Activated T-helper 1 cell treated with anti-CD3 and anti-CD28 coated beads, Interleukin-12 subunit alpha, Interleukin-12 subunit beta, Interleukin-2, Interleukin-4 antibody, amounts not matched to agents 30 ng/mL and 10 ng/mL and 1 ng/mL, durations not matched to agents 14 hours and 24 hours and 36 hours (primary cell): ENCODE results near the gene ADCY5. TPM values are rescaled to one million over a fixed set of nuclear protein-coding genes. Genes with fewer than 3 reads are reported as not detected.

Experiments
- DNase-seq: peaks from one replicate; pipeline ENCODE4 v3.0.0; 2021; ENCODE audit warnings: low spot score
- H3K27ac Mint-ChIP-seq: one replicate; pipeline ENCODE4 v1.8.0; 2021; ENCODE audit warnings: mild to moderate bottlenecking, mixed read lengths
- H3K27me3 Mint-ChIP-seq: one replicate; pipeline ENCODE4 v1.8.0; 2022; ENCODE audit warnings: mild to moderate bottlenecking, moderate library complexity, mixed read lengths; ENCODE audit not compliant: insufficient read depth
- H3K36me3 Mint-ChIP-seq: one replicate; pipeline ENCODE4 v1.8.0; 2021; ENCODE audit warnings: low read depth, mixed read lengths
- H3K4me1 Mint-ChIP-seq: one replicate; pipeline ENCODE4 v1.8.0; 2021; ENCODE audit warnings: low read depth, mixed read lengths
- H3K4me3 Mint-ChIP-seq: one replicate; pipeline ENCODE4 v1.8.0; 2021; ENCODE audit warnings: mild to moderate bottlenecking, moderate library complexity, mixed read lengths
- H3K9me3 Mint-ChIP-seq: one replicate; pipeline ENCODE4 v1.8.0; 2021; ENCODE audit warnings: mixed read lengths
- intact Hi-C: fragments of 100-400 bp; cut with micrococcal nuclease; formaldehyde crosslinking; loops from one replicate; pipeline ENCODE4 v1.15.1; 2024
- total RNA-seq: library from RNA; stranded (reverse); gene quantifications from 2 replicates; pipeline ENCODE4 v1.2.3, GENCODE V29; 2022

Gene ADCY5
- total RNA-seq, 1 donor from 2014 or later = not detected

- intact Hi-C loops = no loop called here
- no peak overlapping the region for H3K27ac Mint-ChIP-seq
Measured at GRCh38 chr3:123320221-123320620, 128.7 kb downstream of the ADCY5 start.

DNA sequence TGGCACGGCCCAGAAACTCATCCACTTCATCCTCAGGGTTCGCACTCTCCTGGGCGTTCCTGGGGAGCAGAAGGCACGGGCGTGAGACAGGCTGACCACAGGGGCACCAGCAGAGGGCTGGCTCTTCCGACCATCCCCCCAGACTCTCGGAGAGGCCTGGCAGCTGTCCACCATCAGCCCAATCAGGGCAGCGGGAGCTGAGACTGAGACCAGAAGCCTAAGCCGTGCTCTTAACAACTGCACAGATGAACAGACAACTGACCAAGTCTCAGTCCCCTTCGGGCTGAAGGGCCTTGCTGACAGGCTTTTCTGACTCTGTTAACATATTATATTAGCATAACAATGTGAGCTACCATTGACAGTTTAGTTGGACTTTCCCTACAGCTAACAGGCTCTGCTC lies 129.1 kb downstream of the ADCY5 start:
- Mint-ChIP-seq H3K4me3 (no peak overlapping the region), H3K36me3 (no peaks in the 10 kb centered on the region), H3K4me1 (no peaks in the 10 kb centered on the region), H3K9me3 (no peaks in the 10 kb centered on the region), H3K27ac (no peak overlapping the region), H3K27me3 (peaks cover 14% of the 10 kb centered on the region)
- no peak for DNase-seq
- intact Hi-C loops = no loop called here

More at GRCh38 chr3:123320221-123320620, 128.7 kb downstream of the ADCY5 start:
- H3K9me3 Mint-ChIP-seq = no peaks in the 10 kb centered on the region
- no peaks in the 10 kb centered on the region for H3K4me1 Mint-ChIP-seq
- no peak for DNase-seq
- H3K4me3 Mint-ChIP-seq = no peak overlapping the region
- no peaks in the 10 kb centered on the region for H3K36me3 Mint-ChIP-seq
- peaks cover 11% of the 10 kb centered on the region for H3K27me3 Mint-ChIP-seq

DNA sequence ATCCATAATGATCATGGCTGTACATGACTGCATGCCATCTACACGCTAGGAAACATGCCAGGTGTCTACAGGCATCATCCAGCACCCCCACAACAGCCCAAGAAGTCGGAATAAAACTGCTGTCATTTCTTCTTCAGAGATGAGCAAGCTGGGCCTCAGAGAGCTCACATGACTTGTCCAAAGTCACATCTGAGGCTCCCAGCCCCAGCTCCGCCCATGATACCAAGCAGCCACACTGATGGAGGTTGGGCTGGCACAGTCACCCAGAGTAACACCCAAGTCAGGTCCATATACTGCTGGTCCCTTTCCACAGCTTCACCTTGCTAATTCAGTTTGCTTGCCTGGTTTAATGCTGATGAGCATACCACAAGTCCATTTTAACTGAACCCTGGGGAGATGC lies 130.5 kb downstream of the ADCY5 start:
- Mint-ChIP-seq H3K27me3 (peaks cover 14% of the 10 kb centered on the region), H3K4me3 (no peak overlapping the region), H3K36me3 (no peaks in the 10 kb centered on the region), H3K4me1 (no peaks in the 10 kb centered on the region), H3K27ac (no peak overlapping the region), H3K9me3 (no peaks in the 10 kb centered on the region)
- intact Hi-C loops = no loop called here
- no peak for DNase-seq

GRCh38 chr3:123317716-123318115 lies 131.2 kb downstream of the ADCY5 start:
- no peak for DNase-seq
- intact Hi-C loops = no loop called here
- H3K4me3 Mint-ChIP-seq = no peak overlapping the region
- H3K4me1 Mint-ChIP-seq = no peaks in the 10 kb centered on the region
- H3K27me3 Mint-ChIP-seq = peaks cover 14% of the 10 kb centered on the region
- no peak overlapping the region for H3K27ac Mint-ChIP-seq
- no peaks in the 10 kb centered on the region for H3K36me3 Mint-ChIP-seq
- H3K9me3 Mint-ChIP-seq = no peaks in the 10 kb centered on the region

GRCh38 chr3:123315271-123315595 lies 133.7 kb downstream of the ADCY5 start:
- no peaks in the 10 kb centered on the region for H3K36me3 Mint-ChIP-seq
- DNase-seq = no peak
- no peaks in the 10 kb centered on the region for H3K9me3 Mint-ChIP-seq
- no peak overlapping the region for H3K27ac Mint-ChIP-seq
- H3K27me3 Mint-ChIP-seq = peaks cover 16% of the 10 kb centered on the region
- intact Hi-C loops = no loop called here
- no peak overlapping the region for H3K4me3 Mint-ChIP-seq
- no peaks in the 10 kb centered on the region for H3K4me1 Mint-ChIP-seq

- no peak overlapping the region for H3K27ac Mint-ChIP-seq
- H3K4me1 Mint-ChIP-seq = no peaks in the 10 kb centered on the region
- peaks cover 16% of the 10 kb centered on the region for H3K27me3 Mint-ChIP-seq
- H3K36me3 Mint-ChIP-seq = no peaks in the 10 kb centered on the region
- H3K9me3 Mint-ChIP-seq = no peaks in the 10 kb centered on the region
- DNase-seq = no peak
- H3K4me3 Mint-ChIP-seq = no peak overlapping the region
- intact Hi-C loops = no loop called here
Measured at GRCh38 chr3:123314359-123315270, 134.3 kb downstream of the ADCY5 start.

DNA sequence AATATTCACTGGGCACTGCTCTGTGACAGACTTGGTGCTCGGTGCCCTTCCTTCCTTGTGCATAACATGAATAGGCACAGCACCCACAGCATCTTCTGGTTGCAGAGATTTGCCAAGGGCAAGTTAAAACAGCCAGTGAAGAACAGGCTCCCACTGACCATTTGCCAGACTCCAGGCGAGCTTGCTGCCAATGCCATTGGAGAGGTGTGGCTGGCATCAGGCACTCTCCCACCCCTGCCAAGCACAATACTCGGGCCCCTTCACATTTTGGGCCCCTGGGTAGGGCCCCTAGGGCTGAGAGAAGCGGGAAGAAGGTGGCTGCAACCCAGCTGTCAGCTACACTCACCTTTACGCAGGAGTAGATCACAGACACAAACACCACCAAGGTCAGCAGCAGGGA lies 135.0 kb downstream of the ADCY5 start:
- Mint-ChIP-seq H3K27ac (no peak overlapping the region), H3K36me3 (no peaks in the 10 kb centered on the region), H3K4me3 (no peak overlapping the region), H3K4me1 (no peaks in the 10 kb centered on the region), H3K9me3 (no peaks in the 10 kb centered on the region), H3K27me3 (peaks cover 16% of the 10 kb centered on the region)
- no peak for DNase-seq
- intact Hi-C loops = no loop called here

DNA sequence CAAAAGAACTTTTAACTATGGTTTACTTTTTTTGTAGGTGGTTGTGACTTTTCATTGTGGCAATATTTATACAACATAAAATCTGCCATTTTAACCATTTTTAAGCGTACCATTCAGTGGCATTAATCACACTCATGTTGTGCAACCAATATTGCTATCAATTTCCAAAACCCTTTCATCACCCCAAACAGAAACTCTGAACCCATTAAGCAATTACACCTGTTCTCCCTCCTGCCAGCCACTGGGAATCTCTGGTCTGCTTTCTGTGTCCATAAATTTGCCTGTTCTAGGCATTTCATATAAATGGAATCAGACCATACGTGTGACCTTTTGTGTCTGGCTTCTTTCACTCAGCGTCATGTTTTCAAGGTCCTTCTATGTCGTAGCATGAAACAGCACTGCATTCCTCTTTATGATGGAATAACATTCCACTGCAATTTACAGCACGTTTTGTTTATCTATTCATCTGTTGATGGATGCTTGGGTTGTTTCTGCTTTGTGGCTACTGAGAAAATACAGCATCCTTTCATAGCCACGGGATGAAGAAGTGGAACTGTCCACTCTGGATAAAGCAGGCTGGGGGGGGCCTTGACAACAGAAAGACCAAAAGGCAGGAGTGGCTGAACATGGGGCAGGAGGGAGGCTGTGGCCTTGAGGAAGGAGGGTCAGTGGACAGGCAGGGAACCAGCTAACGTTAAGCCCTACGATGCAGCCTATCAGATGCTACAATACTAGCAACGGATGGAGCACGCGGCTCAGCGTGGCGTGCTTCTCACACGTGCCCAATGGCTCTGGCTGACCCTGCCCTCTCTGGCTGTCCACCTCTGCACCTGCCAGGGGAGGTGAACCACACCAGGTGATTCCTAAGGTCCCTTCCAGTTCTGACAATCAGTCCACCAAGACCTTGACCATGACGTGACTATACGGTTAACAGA lies 136.3 kb downstream of the ADCY5 start:
- no peaks in the 10 kb centered on the region for H3K9me3 Mint-ChIP-seq
- H3K27ac Mint-ChIP-seq = no peak overlapping the region
- no peaks in the 10 kb centered on the region for H3K36me3 Mint-ChIP-seq
- no peak overlapping the region for H3K4me3 Mint-ChIP-seq
- H3K4me1 Mint-ChIP-seq = no peaks in the 10 kb centered on the region
- intact Hi-C loops = no loop called here
- no peak for DNase-seq
- peaks cover 14% of the 10 kb centered on the region for H3K27me3 Mint-ChIP-seq

GRCh38 chr3:123311201-123311600 lies 137.7 kb downstream of the ADCY5 start:
- H3K36me3 Mint-ChIP-seq = no peaks in the 10 kb centered on the region
- intact Hi-C loops = no loop called here
- no peak overlapping the region for H3K4me3 Mint-ChIP-seq
- DNase-seq = no peak
- H3K27ac Mint-ChIP-seq = no peak overlapping the region
- no peaks in the 10 kb centered on the region for H3K9me3 Mint-ChIP-seq
- peaks cover 14% of the 10 kb centered on the region for H3K27me3 Mint-ChIP-seq
- H3K4me1 Mint-ChIP-seq = no peaks in the 10 kb centered on the region

- Mint-ChIP-seq H3K9me3 (no peaks in the 10 kb centered on the region), H3K27ac (no peak overlapping the region), H3K36me3 (no peaks in the 10 kb centered on the region), H3K4me1 (no peaks in the 10 kb centered on the region), H3K4me3 (no peak overlapping the region), H3K27me3 (peaks cover 10% of the 10 kb centered on the region)
- intact Hi-C loops = no loop called here
- DNase-seq = no peak
Measured at GRCh38 chr3:123310741-123311140, 138.1 kb downstream of the ADCY5 start.

- Mint-ChIP-seq H3K4me1 (no peaks in the 10 kb centered on the region), H3K27me3 (peaks cover 8% of the 10 kb centered on the region), H3K4me3 (no peak overlapping the region), H3K9me3 (no peaks in the 10 kb centered on the region), H3K36me3 (no peaks in the 10 kb centered on the region), H3K27ac (no peak overlapping the region)
- DNase-seq = no peak
- intact Hi-C loops = no loop called here
Measured at GRCh38 chr3:123310186-123310585, 138.7 kb downstream of the ADCY5 start.

- Mint-ChIP-seq H3K27ac (no peak overlapping the region), H3K9me3 (no peaks in the 10 kb centered on the region), H3K27me3 (peaks cover 5% of the 10 kb centered on the region), H3K4me1 (no peaks in the 10 kb centered on the region), H3K4me3 (no peak overlapping the region), H3K36me3 (no peaks in the 10 kb centered on the region)
- intact Hi-C loops = no loop called here
- DNase-seq = no peak
Measured at GRCh38 chr3:123307064-123307463, 141.8 kb downstream of the ADCY5 start.

DNA sequence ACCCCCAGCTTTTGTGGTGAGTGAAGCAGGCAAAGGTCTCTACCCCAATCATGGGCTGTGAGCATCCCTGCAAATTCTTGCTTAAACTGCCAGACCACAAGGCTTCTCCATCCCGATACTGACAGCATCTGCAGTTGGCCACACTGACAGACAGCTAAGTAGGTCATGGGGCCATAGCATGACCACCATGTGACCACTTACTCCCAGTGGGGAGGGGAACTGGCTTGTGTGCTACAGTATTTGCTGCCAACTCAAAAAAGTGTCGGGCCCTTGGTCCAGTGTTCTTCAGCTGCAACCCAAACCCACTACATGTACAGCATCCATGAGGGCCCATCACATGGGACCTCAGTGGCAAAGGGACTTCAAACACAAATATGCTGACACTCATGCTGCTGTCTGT lies 143.7 kb downstream of the ADCY5 start:
- intact Hi-C loops = no loop called here
- H3K27me3 Mint-ChIP-seq = no peaks in the 10 kb centered on the region
- H3K4me3 Mint-ChIP-seq = no peak overlapping the region
- no peaks in the 10 kb centered on the region for H3K4me1 Mint-ChIP-seq
- no peak overlapping the region for H3K27ac Mint-ChIP-seq
- no peak for DNase-seq
- H3K36me3 Mint-ChIP-seq = no peaks in the 10 kb centered on the region
- H3K9me3 Mint-ChIP-seq = no peaks in the 10 kb centered on the region
